HG02981 (cell line): ENCODE results near the gene COPS9.
A peak's percentile ranks its signal among the peaks of the same experiment; 100 is the strongest.

Source experiments
- ATAC-seq: cut with Tn5 transposase; IDR thresholded peaks from one replicate; pipeline ENCODE4 v1.9.1; 2021; ENCODE audit warnings: mild to moderate bottlenecking, moderate library complexity; ENCODE audit not compliant: unreplicated experiment

COPS9 gene

GRCh38 chr2:240137596-240138253, 1.6 kb upstream of the COPS9 start:
- ATAC-seq, result no peak

GRCh38 chr2:240136671-240137292, 677 bp upstream of the COPS9 start:
- ATAC-seq, result no peak

GRCh38 chr2:240135706-240136012, 446 bp downstream of the COPS9 start:
- ATAC-seq, result peak; percentile 12

- ATAC-seq, result no peak
Observed at GRCh38 chr2:240134956-240135520, 1.1 kb downstream of the COPS9 start.

- ATAC-seq, result no peak
Observed at GRCh38 chr2:240134466-240134865, 1.6 kb downstream of the COPS9 start.

- no peak for ATAC-seq
Observed at GRCh38 chr2:240133401-240133800, 2.7 kb downstream of the COPS9 start.

GRCh38 chr2:240132651-240132980, 3.5 kb downstream of the COPS9 start:
- no peak for ATAC-seq

GRCh38 chr2:240131941-240132650, 4.0 kb downstream of the COPS9 start:
- no peak for ATAC-seq

GRCh38 chr2:240131296-240131695, 4.8 kb downstream of the COPS9 start:
- no peak for ATAC-seq

- ATAC-seq, result no peak
Observed at GRCh38 chr2:240130393-240131195, 5.5 kb downstream of the COPS9 start.

- no peak for ATAC-seq
Observed at GRCh38 chr2:240129731-240130392, 6.2 kb downstream of the COPS9 start.

GRCh38 chr2:240129311-240129710, 6.8 kb downstream of the COPS9 start:
- no peak for ATAC-seq

- ATAC-seq, result no peak
Observed at GRCh38 chr2:240128608-240129145, 7.4 kb downstream of the COPS9 start.

GRCh38 chr2:240127911-240128607, 8.0 kb downstream of the COPS9 start:
- no peak for ATAC-seq

GRCh38 chr2:240127191-240127750, 8.8 kb downstream of the COPS9 start:
- ATAC-seq, result no peak

- ATAC-seq, result no peak
Observed at GRCh38 chr2:240126731-240127130, 9.4 kb downstream of the COPS9 start.

GRCh38 chr2:240125742-240126141, 10.4 kb downstream of the COPS9 start:
- no peak for ATAC-seq

GRCh38 chr2:240124651-240125030, 11.5 kb downstream of the COPS9 start:
- no peak for ATAC-seq

GRCh38 chr2:240123821-240124650, 12.1 kb downstream of the COPS9 start:
- ATAC-seq, result no peak
